Activated T-helper 1 cell treated with anti-CD3 and anti-CD28 coated beads, Interleukin-12 subunit alpha, Interleukin-12 subunit beta, Interleukin-2, Interleukin-4 antibody, amounts not matched to agents 30 ng/mL and 10 ng/mL and 1 ng/mL, durations not matched to agents 14 hours and 24 hours and 36 hours (primary cell): ENCODE results near the gene ROBO2. TPM values are rescaled to one million over a fixed set of nuclear protein-coding genes. Genes with fewer than 3 reads are reported as not detected.

Experiments
- DNase-seq: peaks from one replicate; pipeline ENCODE4 v3.0.0; 2021; ENCODE audit warnings: low spot score
- H3K27ac Mint-ChIP-seq: one replicate; pipeline ENCODE4 v1.8.0; 2021; ENCODE audit warnings: mild to moderate bottlenecking, mixed read lengths
- H3K27me3 Mint-ChIP-seq: one replicate; pipeline ENCODE4 v1.8.0; 2022; ENCODE audit warnings: mild to moderate bottlenecking, moderate library complexity, mixed read lengths; ENCODE audit not compliant: insufficient read depth
- H3K36me3 Mint-ChIP-seq: one replicate; pipeline ENCODE4 v1.8.0; 2021; ENCODE audit warnings: low read depth, mixed read lengths
- H3K4me1 Mint-ChIP-seq: one replicate; pipeline ENCODE4 v1.8.0; 2021; ENCODE audit warnings: low read depth, mixed read lengths
- H3K4me3 Mint-ChIP-seq: one replicate; pipeline ENCODE4 v1.8.0; 2021; ENCODE audit warnings: mild to moderate bottlenecking, moderate library complexity, mixed read lengths
- H3K9me3 Mint-ChIP-seq: one replicate; pipeline ENCODE4 v1.8.0; 2021; ENCODE audit warnings: mixed read lengths
- intact Hi-C: fragments of 100-400 bp; cut with micrococcal nuclease; formaldehyde crosslinking; loops from one replicate; pipeline ENCODE4 v1.15.1; 2024
- total RNA-seq: library from RNA; stranded (reverse); gene quantifications from 2 replicates; pipeline ENCODE4 v1.2.3, GENCODE V29; 2022

ROBO2 gene
- total RNA-seq, 1 donor from 2014 or later = not detected

- Mint-ChIP-seq H3K4me3 (no peak overlapping the region), H3K4me1 (no peaks in the 10 kb centered on the region), H3K9me3 (peaks cover 9% of the 10 kb centered on the region), H3K27ac (no peak overlapping the region), H3K27me3 (no peaks in the 10 kb centered on the region), H3K36me3 (no peaks in the 10 kb centered on the region)
- DNase-seq = no peak
- intact Hi-C loops = no loop called here
Measured at GRCh38 chr3:77055841-77056341, 16.0 kb downstream of the ROBO2 start.

GRCh38 chr3:77059354-77059753 lies 19.5 kb downstream of the ROBO2 start:
- no peak for DNase-seq
- H3K36me3 Mint-ChIP-seq = no peaks in the 10 kb centered on the region
- peaks cover 23% of the 10 kb centered on the region for H3K9me3 Mint-ChIP-seq
- no peak overlapping the region for H3K4me3 Mint-ChIP-seq
- no peaks in the 10 kb centered on the region for H3K4me1 Mint-ChIP-seq
- intact Hi-C loops = no loop called here
- no peak overlapping the region for H3K27ac Mint-ChIP-seq
- H3K27me3 Mint-ChIP-seq = no peaks in the 10 kb centered on the region

GRCh38 chr3:77063423-77063822 lies 23.5 kb downstream of the ROBO2 start:
- peaks cover 19% of the 10 kb centered on the region for H3K9me3 Mint-ChIP-seq
- intact Hi-C loops = no loop called here
- H3K36me3 Mint-ChIP-seq = no peaks in the 10 kb centered on the region
- no peaks in the 10 kb centered on the region for H3K27me3 Mint-ChIP-seq
- DNase-seq = no peak
- no peaks in the 10 kb centered on the region for H3K4me1 Mint-ChIP-seq
- no peak overlapping the region for H3K27ac Mint-ChIP-seq
- no peak overlapping the region for H3K4me3 Mint-ChIP-seq

GRCh38 chr3:77065750-77066149 lies 25.9 kb downstream of the ROBO2 start:
- Mint-ChIP-seq H3K4me3 (no peak overlapping the region), H3K9me3 (peaks cover 20% of the 10 kb centered on the region), H3K4me1 (no peaks in the 10 kb centered on the region), H3K27me3 (no peaks in the 10 kb centered on the region), H3K27ac (no peak overlapping the region), H3K36me3 (no peaks in the 10 kb centered on the region)
- intact Hi-C loops = no loop called here
- DNase-seq = no peak

- intact Hi-C loops = no loop called here
- Mint-ChIP-seq H3K36me3 (no peaks in the 10 kb centered on the region), H3K9me3 (peaks cover 15% of the 10 kb centered on the region), H3K4me3 (no peak overlapping the region), H3K27ac (no peak overlapping the region), H3K4me1 (no peaks in the 10 kb centered on the region), H3K27me3 (no peaks in the 10 kb centered on the region)
- no peak for DNase-seq
Measured at GRCh38 chr3:77066829-77067228, 26.9 kb downstream of the ROBO2 start.

- Mint-ChIP-seq H3K4me1 (no peaks in the 10 kb centered on the region), H3K36me3 (no peaks in the 10 kb centered on the region), H3K27ac (no peak overlapping the region), H3K27me3 (no peaks in the 10 kb centered on the region), H3K9me3 (peaks cover 7% of the 10 kb centered on the region), H3K4me3 (no peak overlapping the region)
- no peak for DNase-seq
- intact Hi-C loops = no loop called here
Measured at GRCh38 chr3:77068808-77069207, 28.9 kb downstream of the ROBO2 start.

GRCh38 chr3:77071364-77071763 lies 31.5 kb downstream of the ROBO2 start:
- intact Hi-C loops = no loop called here
- H3K27me3 Mint-ChIP-seq = no peaks in the 10 kb centered on the region
- DNase-seq = no peak
- H3K27ac Mint-ChIP-seq = no peak overlapping the region
- H3K4me3 Mint-ChIP-seq = no peak overlapping the region
- peaks cover 6% of the 10 kb centered on the region for H3K9me3 Mint-ChIP-seq
- H3K4me1 Mint-ChIP-seq = no peaks in the 10 kb centered on the region
- H3K36me3 Mint-ChIP-seq = no peaks in the 10 kb centered on the region

- H3K36me3 Mint-ChIP-seq = no peaks in the 10 kb centered on the region
- intact Hi-C loops = no loop called here
- H3K27ac Mint-ChIP-seq = no peak overlapping the region
- H3K9me3 Mint-ChIP-seq = peaks cover 6% of the 10 kb centered on the region
- H3K4me3 Mint-ChIP-seq = no peak overlapping the region
- no peaks in the 10 kb centered on the region for H3K27me3 Mint-ChIP-seq
- no peaks in the 10 kb centered on the region for H3K4me1 Mint-ChIP-seq
- no peak for DNase-seq
Measured at GRCh38 chr3:77071809-77072208, 31.9 kb downstream of the ROBO2 start.

GRCh38 chr3:77072232-77072631 lies 32.3 kb downstream of the ROBO2 start:
- no peak overlapping the region for H3K4me3 Mint-ChIP-seq
- H3K9me3 Mint-ChIP-seq = peaks cover 6% of the 10 kb centered on the region
- H3K27ac Mint-ChIP-seq = no peak overlapping the region
- no peak for DNase-seq
- no peaks in the 10 kb centered on the region for H3K4me1 Mint-ChIP-seq
- no peaks in the 10 kb centered on the region for H3K27me3 Mint-ChIP-seq
- H3K36me3 Mint-ChIP-seq = no peaks in the 10 kb centered on the region
- intact Hi-C loops = no loop called here

GRCh38 chr3:77078279-77078678 lies 38.4 kb downstream of the ROBO2 start:
- Mint-ChIP-seq H3K27me3 (no peaks in the 10 kb centered on the region), H3K4me1 (no peaks in the 10 kb centered on the region), H3K36me3 (no peaks in the 10 kb centered on the region), H3K9me3 (no peaks in the 10 kb centered on the region), H3K4me3 (no peak overlapping the region), H3K27ac (no peak overlapping the region)
- DNase-seq = no peak
- intact Hi-C loops = no loop called here

GRCh38 chr3:77079988-77080610 lies 40.2 kb downstream of the ROBO2 start:
- Mint-ChIP-seq H3K4me1 (no peaks in the 10 kb centered on the region), H3K4me3 (no peak overlapping the region), H3K36me3 (no peaks in the 10 kb centered on the region), H3K27me3 (no peaks in the 10 kb centered on the region), H3K9me3 (no peaks in the 10 kb centered on the region), H3K27ac (no peak overlapping the region)
- intact Hi-C loops = no loop called here
- DNase-seq = no peak

GRCh38 chr3:77081240-77081661 lies 41.4 kb downstream of the ROBO2 start:
- no peaks in the 10 kb centered on the region for H3K36me3 Mint-ChIP-seq
- H3K4me1 Mint-ChIP-seq = no peaks in the 10 kb centered on the region
- intact Hi-C loops = no loop called here
- DNase-seq = no peak
- H3K4me3 Mint-ChIP-seq = no peak overlapping the region
- H3K27ac Mint-ChIP-seq = no peak overlapping the region
- no peaks in the 10 kb centered on the region for H3K27me3 Mint-ChIP-seq
- H3K9me3 Mint-ChIP-seq = no peaks in the 10 kb centered on the region

- H3K27me3 Mint-ChIP-seq = no peaks in the 10 kb centered on the region
- no peak overlapping the region for H3K4me3 Mint-ChIP-seq
- DNase-seq = no peak
- H3K9me3 Mint-ChIP-seq = no peaks in the 10 kb centered on the region
- no peaks in the 10 kb centered on the region for H3K4me1 Mint-ChIP-seq
- H3K27ac Mint-ChIP-seq = no peak overlapping the region
- intact Hi-C loops = no loop called here
- H3K36me3 Mint-ChIP-seq = no peaks in the 10 kb centered on the region
Measured at GRCh38 chr3:77084511-77084910, 44.6 kb downstream of the ROBO2 start.

- Mint-ChIP-seq H3K27me3 (no peaks in the 10 kb centered on the region), H3K36me3 (no peaks in the 10 kb centered on the region), H3K27ac (no peak overlapping the region), H3K4me3 (no peak overlapping the region), H3K4me1 (no peaks in the 10 kb centered on the region), H3K9me3 (no peaks in the 10 kb centered on the region)
- no peak for DNase-seq
- intact Hi-C loops = no loop called here
Measured at GRCh38 chr3:77086408-77086807, 46.5 kb downstream of the ROBO2 start.
